Embryonic facial prominence (tissue), 1 donor: ENCODE data around the gene KNG1.
"Not testable (repeated sequence)": the region's sequence is repeated elsewhere in the genome, so short reads cannot be mapped to it uniquely, and the experiment has no call there.

Experiments
- DNase-seq: peaks from one replicate; pipeline ENCODE4 v3.0.0-alpha.2; 2016; ENCODE audit errors: extremely low spot score

KNG1 gene

DNA sequence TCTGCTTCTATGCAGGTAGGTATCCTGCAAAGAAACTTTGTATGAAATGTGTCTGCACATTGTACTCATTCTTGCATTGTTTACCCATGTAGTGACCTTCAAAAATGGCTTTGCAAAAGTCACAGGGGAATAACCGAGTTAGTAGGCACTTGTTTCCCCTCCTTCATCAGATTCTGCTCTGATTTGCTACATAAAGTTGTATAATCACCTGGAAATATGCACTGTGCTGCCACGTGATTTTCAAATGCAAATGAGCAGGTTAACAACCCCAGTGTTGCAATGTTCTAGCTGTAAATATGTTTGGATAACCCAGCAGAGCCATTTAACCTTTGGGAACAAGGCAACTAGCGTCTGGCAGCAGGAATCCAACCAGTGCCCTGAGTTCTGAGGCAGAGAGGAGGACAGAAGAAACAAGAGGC lies at the start of gene KNG1:
KNG1 (plus strand) TSS at position 321 of the 419 bp plus-strand sequence. CDS start 184 bp downstream, outside the sequence.
- DNase-seq: no peak

- no peak for DNase-seq
Observed at GRCh38 chr3:186668426-186668825, 48.7 kb upstream of the KNG1 start.

- DNase-seq: no peak
Observed at GRCh38 chr3:186669378-186670084, 47.6 kb upstream of the KNG1 start.

GRCh38 chr3:186670155-186670554 lies 47.0 kb upstream of the KNG1 start:
- no peak for DNase-seq

DNA sequence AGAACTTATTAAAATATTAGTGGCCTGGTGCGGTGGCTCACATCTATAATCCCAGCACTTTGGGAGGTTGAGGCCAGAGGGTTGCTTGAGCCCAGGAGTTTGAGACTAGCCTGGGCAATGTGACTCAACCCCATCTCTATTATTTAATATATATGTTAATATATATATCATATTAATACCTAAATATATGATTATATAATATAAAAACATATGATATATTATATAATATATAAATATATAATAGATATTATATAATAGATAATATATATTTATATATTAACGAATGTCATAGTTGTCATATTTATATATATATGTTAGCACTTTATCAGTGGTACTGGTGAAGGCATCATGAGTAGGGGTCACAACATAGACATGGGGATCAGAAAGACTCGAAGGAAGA lies 46.1 kb upstream of the KNG1 start:
- DNase-seq: no peak

DNA sequence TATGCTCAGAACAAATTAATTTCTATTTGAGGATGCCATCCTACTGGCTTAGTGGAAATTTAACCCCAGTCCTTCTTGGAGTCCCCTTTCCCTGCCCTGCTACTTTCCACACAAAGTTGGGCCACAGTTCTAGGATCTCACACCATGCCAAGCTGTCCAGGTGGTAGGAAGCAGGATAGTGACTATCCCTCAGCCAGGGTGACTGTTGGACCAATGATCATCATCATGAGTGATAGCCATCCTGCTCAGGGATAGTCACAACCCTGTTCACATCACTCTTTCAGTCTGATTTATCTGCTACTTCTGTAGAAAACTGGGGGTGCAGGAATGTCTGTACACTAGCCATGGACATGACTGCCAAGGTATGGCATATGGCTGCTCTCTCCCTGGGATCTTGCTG lies 38.6 kb upstream of the KNG1 start:
- no peak for DNase-seq

DNA sequence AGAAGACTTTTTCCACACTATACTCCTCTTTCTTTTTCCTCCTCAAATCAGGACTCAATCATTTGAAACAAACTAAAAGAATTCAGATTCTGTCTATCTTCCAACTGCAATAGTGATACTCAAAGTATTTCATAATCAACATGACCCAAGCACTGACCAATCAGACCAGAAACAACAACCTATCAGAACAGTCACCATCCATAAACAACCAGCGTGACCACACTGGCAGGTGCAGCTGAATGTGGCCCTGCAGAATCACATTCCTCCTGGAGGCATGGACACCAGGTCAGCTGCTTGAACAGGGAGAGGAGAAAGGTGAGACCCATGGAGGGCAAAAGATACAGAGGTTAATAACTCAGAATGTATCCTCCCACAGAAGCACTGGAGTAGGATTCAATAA lies 38.0 kb upstream of the KNG1 start:
- DNase-seq: no peak

GRCh38 chr3:186680869-186681268 lies 36.3 kb upstream of the KNG1 start:
- DNase-seq: no peak

- no peak for DNase-seq
Observed at GRCh38 chr3:186682812-186683211, 34.3 kb upstream of the KNG1 start.

- DNase-seq: no peak
Observed at GRCh38 chr3:186683979-186684378, 33.2 kb upstream of the KNG1 start.

GRCh38 chr3:186686475-186686874 lies 30.7 kb upstream of the KNG1 start:
- not testable (repeated sequence) for DNase-seq

DNA sequence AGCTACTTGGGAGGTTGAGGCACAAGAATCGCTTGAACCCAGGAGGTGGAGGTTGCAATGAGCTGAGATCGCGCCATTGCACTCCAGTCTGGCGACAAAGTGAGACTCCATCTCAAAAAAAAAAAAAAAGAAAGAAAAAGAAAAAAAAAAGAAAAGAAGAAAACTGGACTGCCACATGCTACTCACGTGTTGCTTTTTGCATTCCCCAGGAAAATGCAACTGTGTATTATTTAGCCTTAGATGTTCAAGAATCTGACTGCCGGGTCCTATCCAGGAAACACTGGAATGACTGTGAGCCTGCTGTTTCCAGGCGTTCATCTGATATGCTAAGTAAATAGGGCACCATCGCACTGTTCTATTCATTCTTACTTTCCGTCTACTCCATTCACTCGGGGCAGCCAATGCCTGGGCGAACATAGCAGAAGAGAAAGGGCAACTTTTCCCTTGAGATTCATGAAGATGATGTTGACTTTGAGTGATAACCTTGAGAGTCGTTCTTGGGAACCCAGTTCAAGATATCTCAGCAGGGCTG lies 30.0 kb upstream of the KNG1 start:
- no peak for DNase-seq

GRCh38 chr3:186690304-186690703 lies 26.9 kb upstream of the KNG1 start:
- DNase-seq: not testable (repeated sequence)

GRCh38 chr3:186691676-186692075 lies 25.5 kb upstream of the KNG1 start:
- DNase-seq: no peak

GRCh38 chr3:186693843-186694242 lies 23.3 kb upstream of the KNG1 start:
- DNase-seq: no peak

DNA sequence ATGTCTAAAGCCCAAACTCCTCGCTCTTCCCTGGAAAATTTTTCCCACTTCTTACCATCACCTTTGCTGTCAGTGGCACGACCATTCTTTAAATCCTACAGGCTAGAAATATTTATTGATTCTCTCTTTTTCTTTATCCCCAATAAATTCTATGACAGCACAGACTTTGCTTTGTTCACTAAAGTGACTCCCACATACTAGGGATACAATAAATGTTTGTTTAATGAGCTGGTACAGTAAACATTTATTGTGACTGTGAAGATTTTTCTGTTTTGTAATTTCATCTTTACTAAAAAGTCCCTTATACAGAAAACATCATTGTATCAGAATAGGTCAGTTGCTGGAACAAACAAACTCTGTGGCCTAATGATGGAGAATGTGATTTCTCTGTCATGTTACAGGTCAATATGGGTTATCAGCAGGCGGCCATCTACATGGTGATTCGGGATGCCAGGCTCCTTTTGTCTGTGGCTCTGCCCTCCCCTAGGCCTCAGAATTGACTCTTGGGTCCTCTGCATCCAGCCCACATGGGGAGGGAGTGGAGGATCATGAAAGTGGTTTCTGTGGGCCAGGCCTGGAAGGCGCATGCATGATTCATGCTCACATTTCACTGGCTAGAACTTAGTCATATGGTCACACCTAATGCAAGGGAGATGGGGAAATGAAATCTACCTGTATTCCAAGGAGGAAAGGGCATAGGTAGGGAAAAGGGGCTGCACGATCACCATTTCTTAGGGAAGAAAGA lies 22.7 kb upstream of the KNG1 start:
- no peak for DNase-seq

GRCh38 chr3:186696522-186696921 lies 20.6 kb upstream of the KNG1 start:
- DNase-seq: no peak

GRCh38 chr3:186697510-186697909 lies 19.6 kb upstream of the KNG1 start:
- DNase-seq: no peak

DNA sequence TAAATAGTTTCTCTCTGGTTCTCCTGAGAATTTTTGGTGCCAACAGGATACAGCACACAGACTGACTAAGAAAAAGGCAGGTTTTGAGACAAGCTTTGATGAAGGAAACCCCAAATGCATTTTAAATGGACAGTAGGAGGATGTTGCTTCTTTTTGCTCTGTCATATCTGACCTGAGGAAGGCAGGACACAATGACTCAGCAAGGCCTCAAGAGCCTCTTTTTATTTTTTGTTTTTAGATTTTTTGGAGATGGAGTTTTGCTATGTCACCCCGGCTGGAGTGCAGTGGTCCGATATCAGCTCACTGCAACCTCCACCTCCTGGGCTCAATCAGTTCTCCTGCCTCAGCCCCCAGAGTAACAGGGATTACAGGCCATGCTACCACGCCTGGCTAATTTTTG lies 16.9 kb upstream of the KNG1 start:
- no peak for DNase-seq

- not testable (repeated sequence) for DNase-seq
Observed at GRCh38 chr3:186702451-186702850, 14.7 kb upstream of the KNG1 start.

GRCh38 chr3:186705882-186706780 lies 11.0 kb upstream of the KNG1 start:
- no peak for DNase-seq
